Endometrial microvascular endothelial cells (primary cell): Measurements from ENCODE around the gene LYZL1. TPM values are rescaled to one million over a fixed set of nuclear protein-coding genes. Genes with fewer than 3 reads are reported as not detected.
"Not testable (repeated sequence)": the region's sequence is repeated elsewhere in the genome, so short reads cannot be mapped to it uniquely, and the experiment has no call there.

ENCODE experiments used
- in situ Hi-C: cut with HindIII; loops from 2 replicates; pipeline ENCODE4 v1.10.0; 2017; ENCODE audit warnings: low sequenced_read_pairs, low pct_unique_long_range_greater_than_20kb; ENCODE audit errors: inconsistent ontology term
- total RNA-seq: library from RNA; depleted of rRNA; stranded (reverse); fragments of >200 nt; gene quantifications from one replicate; pipeline ENCODE4 v1.2.3, GENCODE V29; 2015; ENCODE audit errors: inconsistent ontology term

The LYZL1 gene
- not detected for total RNA-seq

- in situ Hi-C loops = not testable (repeated sequence)
Measured at GRCh38 chr10:29288906-29289305, at the start of gene LYZL1. LYZL1 (plus strand) TSS chr10:29289070; CDS start chr10:29291868, 2,798 bp downstream.

- in situ Hi-C loops = no loop called here
Measured at GRCh38 chr10:29239569-29240472, 49.0 kb upstream of the LYZL1 start.

- in situ Hi-C loops = no loop called here
Measured at GRCh38 chr10:29240986-29241660, 47.7 kb upstream of the LYZL1 start.

GRCh38 chr10:29241925-29242324 is 46.9 kb upstream of the LYZL1 start:
- in situ Hi-C loops = no loop called here

GRCh38 chr10:29243066-29243465 is 45.8 kb upstream of the LYZL1 start:
- in situ Hi-C loops = no loop called here

GRCh38 chr10:29243750-29244149 is 45.1 kb upstream of the LYZL1 start:
- in situ Hi-C loops = no loop called here

GRCh38 chr10:29244978-29245377 is 43.9 kb upstream of the LYZL1 start:
- in situ Hi-C loops = no loop called here

GRCh38 chr10:29245476-29245875 is 43.4 kb upstream of the LYZL1 start:
- in situ Hi-C loops = no loop called here

- in situ Hi-C loops = no loop called here
Measured at GRCh38 chr10:29246449-29246848, 42.4 kb upstream of the LYZL1 start.

GRCh38 chr10:29248158-29248557 is 40.7 kb upstream of the LYZL1 start:
- in situ Hi-C loops = no loop called here

GRCh38 chr10:29249018-29249417 is 39.9 kb upstream of the LYZL1 start:
- in situ Hi-C loops = no loop called here

- in situ Hi-C loops = no loop called here
Measured at GRCh38 chr10:29250066-29250465, 38.8 kb upstream of the LYZL1 start.

- in situ Hi-C loops = no loop called here
Measured at GRCh38 chr10:29252811-29253689, 35.8 kb upstream of the LYZL1 start.

GRCh38 chr10:29253690-29254029 is 35.2 kb upstream of the LYZL1 start:
- in situ Hi-C loops = no loop called here

GRCh38 chr10:29254123-29255046 is 34.5 kb upstream of the LYZL1 start:
- in situ Hi-C loops = no loop called here

GRCh38 chr10:29255104-29255503 is 33.8 kb upstream of the LYZL1 start:
- in situ Hi-C loops = no loop called here

- in situ Hi-C loops = no loop called here
Measured at GRCh38 chr10:29256019-29256418, 32.9 kb upstream of the LYZL1 start.

GRCh38 chr10:29256586-29256985 is 32.3 kb upstream of the LYZL1 start:
- in situ Hi-C loops = no loop called here
